ENCODE measurements around the gene NBEA. TPM values are rescaled to one million over a fixed set of nuclear protein-coding genes. Genes with fewer than 3 reads are reported as not detected.
"Not testable (repeated sequence)": the region's sequence is repeated elsewhere in the genome, so short reads cannot be mapped to it uniquely, and the experiment has no call there.

NBEA gene
- total RNA-seq, 1 donor from 2014 or later, result 0.18 TPM

DNA sequence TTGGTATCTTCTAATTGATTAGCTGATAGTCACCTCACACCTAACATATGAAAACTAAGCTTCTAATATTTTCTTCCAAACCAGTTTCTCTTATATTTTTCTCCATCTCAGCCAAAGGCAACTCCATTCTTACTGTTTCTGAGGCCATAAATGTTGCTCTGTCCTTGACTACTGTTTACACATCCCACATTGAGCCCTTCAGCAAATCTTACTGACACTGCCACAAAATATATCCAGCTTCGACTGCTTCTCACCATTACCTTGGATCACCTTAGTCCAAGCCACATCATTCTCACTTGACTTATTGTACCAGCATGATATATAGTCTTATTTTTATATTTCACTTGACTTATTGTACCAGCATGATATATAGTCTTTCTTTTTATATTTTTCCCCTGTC lies 412.8 kb downstream of the NBEA start:
- Mint-ChIP-seq H3K9me3 (peaks cover 8% of the 10 kb centered on the region), H3K36me3 (ENCODE audit: low read depth) (no peaks in the 10 kb centered on the region), H3K4me1 (ENCODE audit: low read depth) (no peaks in the 10 kb centered on the region)

DNA sequence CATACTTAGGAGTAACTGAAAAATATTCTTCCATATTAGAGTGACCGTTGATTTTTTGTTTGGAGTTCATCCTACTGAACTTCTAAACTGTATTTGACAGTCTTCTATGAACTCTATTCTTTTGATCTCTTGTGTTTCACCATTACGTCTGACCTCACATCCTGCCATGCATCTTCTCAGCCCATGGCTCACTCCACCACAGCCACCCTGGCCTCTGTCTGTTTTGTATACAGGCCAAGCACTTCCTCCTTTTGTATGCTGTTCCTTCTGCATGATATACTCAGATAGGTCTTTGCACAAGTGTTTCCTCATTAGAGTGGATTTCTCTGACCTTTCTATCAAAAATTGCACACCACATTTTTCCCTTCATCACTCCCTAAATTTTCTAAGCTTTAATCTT lies 414.5 kb downstream of the NBEA start:
- DNase-seq (ENCODE audit: low spot score), result no peak
- Mint-ChIP-seq H3K4me1 (ENCODE audit: low read depth) (no peaks in the 10 kb centered on the region), H3K36me3 (ENCODE audit: low read depth) (no peaks in the 10 kb centered on the region), H3K9me3 (peaks cover 8% of the 10 kb centered on the region), H3K27me3 (ENCODE audit: insufficient read depth) (no peaks in the 10 kb centered on the region), H3K27ac (no peak overlapping the region), H3K4me3 (no peak overlapping the region)
- intact Hi-C loops (cut with micrococcal nuclease), result no loop called here

More for the DNA sequence above, 412.8 kb downstream of the NBEA start:
- no peak for DNase-seq (ENCODE audit: low spot score)
- Mint-ChIP-seq H3K4me3 (no peak overlapping the region), H3K27me3 (ENCODE audit: insufficient read depth) (no peaks in the 10 kb centered on the region), H3K27ac (no peak overlapping the region)
- intact Hi-C loops (cut with micrococcal nuclease), result no loop called here

DNA sequence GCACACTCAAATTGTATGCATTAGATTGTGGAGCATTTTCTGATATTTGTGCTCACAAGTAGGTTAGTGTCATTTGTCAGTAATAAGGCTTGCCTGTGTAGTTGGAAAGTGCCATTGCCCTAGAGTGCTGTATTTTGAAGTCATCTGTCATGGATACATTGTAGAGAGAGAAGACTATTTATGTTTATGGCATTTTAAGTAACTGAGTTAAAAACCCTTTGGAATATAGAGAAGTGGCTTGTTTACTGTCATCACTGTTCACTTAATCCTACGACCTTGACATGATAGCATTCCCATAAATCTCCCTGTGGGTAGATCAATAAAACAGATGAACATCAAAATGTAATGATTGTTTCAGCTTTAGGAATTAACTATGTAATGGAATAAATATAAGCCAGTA lies 423.8 kb downstream of the NBEA start:
- Mint-ChIP-seq H3K9me3 (peaks cover 9% of the 10 kb centered on the region), H3K27me3 (ENCODE audit: insufficient read depth) (no peaks in the 10 kb centered on the region), H3K36me3 (ENCODE audit: low read depth) (no peaks in the 10 kb centered on the region), H3K4me1 (ENCODE audit: low read depth) (no peaks in the 10 kb centered on the region), H3K27ac (no peak overlapping the region), H3K4me3 (no peak overlapping the region)
- intact Hi-C loops (cut with micrococcal nuclease), result no loop called here
- DNase-seq (ENCODE audit: low spot score), result no peak

DNA sequence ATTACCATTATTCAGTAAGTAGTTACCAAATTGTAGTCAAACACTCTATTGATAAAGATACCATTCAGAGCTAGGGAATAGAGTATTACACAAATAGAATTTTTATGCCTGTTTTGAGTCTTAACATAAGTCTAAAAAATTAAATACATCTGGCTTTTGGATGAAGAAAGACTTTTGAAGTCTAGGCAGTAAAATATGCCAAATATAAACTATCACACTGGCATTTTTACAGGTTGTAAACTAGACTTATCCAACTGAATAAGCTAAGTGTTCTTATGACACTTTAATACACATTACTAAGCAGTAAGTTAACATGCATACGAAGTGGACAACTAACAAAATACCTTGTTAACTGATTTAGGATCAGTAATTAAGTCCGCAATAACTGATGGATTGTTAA lies 425.5 kb downstream of the NBEA start:
- Mint-ChIP-seq H3K27ac (no peak overlapping the region), H3K9me3 (peaks cover 25% of the 10 kb centered on the region), H3K36me3 (ENCODE audit: low read depth) (no peaks in the 10 kb centered on the region), H3K4me3 (no peak overlapping the region), H3K27me3 (ENCODE audit: insufficient read depth) (no peaks in the 10 kb centered on the region), H3K4me1 (ENCODE audit: low read depth) (no peaks in the 10 kb centered on the region)
- no peak for DNase-seq (ENCODE audit: low spot score)
- intact Hi-C loops (cut with micrococcal nuclease), result no loop called here

DNA sequence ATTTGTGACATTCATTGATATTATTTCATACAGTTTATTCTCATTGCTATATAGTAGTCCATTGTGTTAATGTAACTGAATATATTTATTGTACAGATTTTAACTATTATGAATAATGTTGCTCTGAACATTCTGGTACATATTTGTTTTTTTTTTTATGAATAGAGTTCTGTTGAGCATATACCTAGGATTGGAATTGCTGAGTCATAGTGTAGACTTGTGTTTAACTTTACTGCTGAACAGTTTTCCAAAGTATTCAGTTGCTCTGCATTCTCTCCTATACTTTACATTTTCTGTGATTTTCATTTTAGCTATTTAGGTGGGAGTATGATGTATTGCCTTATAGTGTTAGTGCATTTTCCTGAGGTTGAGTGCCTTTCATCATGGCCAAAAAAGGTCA lies 436.9 kb downstream of the NBEA start:
- H3K36me3 Mint-ChIP-seq (ENCODE audit: low read depth), result no peaks in the 10 kb centered on the region
- H3K27me3 Mint-ChIP-seq (ENCODE audit: insufficient read depth), result no peaks in the 10 kb centered on the region
- DNase-seq (ENCODE audit: low spot score), result no peak
- intact Hi-C loops (cut with micrococcal nuclease), result no loop called here
- no peaks in the 10 kb centered on the region for H3K4me1 Mint-ChIP-seq (ENCODE audit: low read depth)
- no peak overlapping the region for H3K4me3 Mint-ChIP-seq
- H3K27ac Mint-ChIP-seq, result no peak overlapping the region
- peaks cover 3% of the 10 kb centered on the region for H3K9me3 Mint-ChIP-seq

DNA sequence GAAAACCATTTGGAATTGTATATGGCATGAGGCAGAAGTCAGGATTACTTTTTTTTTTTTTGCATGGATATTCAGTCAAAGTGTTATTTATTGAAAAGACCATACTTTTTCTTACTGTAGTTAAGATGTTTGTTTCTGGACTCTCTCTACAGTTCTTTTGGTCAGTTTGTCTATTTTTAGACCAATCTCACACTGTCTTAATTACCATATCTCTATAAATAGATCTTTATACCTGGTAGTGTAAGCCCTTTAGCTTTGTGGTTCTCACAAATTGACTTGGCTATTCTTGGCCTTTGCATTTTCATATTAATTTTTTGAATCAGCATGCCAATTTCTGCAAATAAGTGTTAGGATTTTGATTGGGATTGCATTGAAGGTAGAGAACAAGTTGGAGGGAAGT lies 437.6 kb downstream of the NBEA start:
- no peak overlapping the region for H3K4me3 Mint-ChIP-seq
- no peaks in the 10 kb centered on the region for H3K27me3 Mint-ChIP-seq (ENCODE audit: insufficient read depth)
- intact Hi-C loops (cut with micrococcal nuclease), result no loop called here
- H3K9me3 Mint-ChIP-seq, result no peaks in the 10 kb centered on the region
- no peak overlapping the region for H3K27ac Mint-ChIP-seq
- H3K36me3 Mint-ChIP-seq (ENCODE audit: low read depth), result no peaks in the 10 kb centered on the region
- DNase-seq (ENCODE audit: low spot score), result no peak
- no peaks in the 10 kb centered on the region for H3K4me1 Mint-ChIP-seq (ENCODE audit: low read depth)

DNA sequence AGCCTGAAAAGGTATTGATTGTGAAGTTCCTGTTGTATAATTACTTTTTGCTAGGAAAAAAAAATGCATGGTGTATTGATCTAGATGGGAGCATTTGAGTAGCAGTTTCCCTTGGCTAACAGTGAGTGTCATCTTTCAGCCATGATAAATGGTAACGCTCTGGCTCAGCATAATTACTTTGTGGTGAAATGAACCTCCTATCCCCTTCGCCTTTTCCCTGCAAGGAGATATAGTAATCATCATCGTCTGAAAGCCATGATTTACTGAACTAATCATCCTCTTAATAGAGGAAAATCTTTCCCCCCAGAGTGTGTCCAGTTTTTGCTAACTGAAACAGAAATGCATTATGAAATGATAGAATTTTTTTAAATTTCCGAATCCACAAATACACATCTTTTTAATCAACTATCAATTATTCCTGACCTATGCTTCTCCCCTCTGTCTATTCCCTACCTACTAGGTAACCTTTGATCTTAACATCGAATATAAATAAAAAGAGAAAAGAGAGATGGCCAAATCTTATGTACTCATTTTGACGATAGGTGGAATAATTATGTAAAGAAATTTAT lies 445.7 kb downstream of the NBEA start:
- no peaks in the 10 kb centered on the region for H3K9me3 Mint-ChIP-seq

DNA sequence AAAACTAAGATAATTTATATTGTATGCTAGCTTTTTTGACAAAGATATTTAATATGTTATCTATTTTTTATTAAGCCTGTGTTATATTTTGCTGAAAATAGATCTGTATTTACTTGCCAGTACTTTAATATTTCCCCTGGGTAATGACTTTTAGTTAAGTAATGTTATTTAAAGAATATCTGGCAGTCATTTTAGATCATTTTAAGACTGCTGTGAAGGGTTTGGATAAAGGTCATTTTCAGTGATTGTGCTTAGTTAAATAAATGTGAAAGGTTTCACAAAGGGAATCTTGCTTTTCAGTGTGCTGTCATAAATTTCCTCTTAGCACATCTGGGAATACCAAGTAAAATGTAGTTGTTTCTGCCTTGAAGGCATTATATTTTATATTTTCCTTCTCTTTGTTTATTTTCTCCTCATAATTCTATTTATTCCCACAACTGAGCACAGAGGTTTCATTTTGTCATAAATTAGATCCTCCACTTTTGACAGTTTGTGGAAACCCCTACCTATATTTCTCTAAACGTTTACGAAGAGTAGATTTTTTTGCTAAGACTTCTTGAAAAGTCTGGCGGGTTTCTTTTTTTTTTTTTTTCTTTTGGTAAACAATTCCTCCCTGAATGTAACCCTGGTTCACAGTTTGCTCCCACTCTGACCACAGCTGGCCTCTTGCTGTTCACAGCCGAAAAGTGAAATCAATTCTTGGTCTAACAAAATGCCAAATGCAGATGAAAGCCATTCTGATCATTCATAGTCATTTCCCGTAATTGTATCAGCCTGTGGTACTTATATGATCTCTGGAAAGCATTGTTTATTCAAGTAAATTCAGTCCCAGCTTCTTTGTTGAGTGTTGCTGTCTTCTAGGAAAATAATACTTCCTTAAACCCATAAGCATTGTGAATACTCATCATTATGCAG lies 446.6 kb downstream of the NBEA start:
- H3K9me3 Mint-ChIP-seq, result no peaks in the 10 kb centered on the region
- no peak overlapping the region for H3K4me3 Mint-ChIP-seq
- no peak overlapping the region for H3K27ac Mint-ChIP-seq
- no peaks in the 10 kb centered on the region for H3K36me3 Mint-ChIP-seq (ENCODE audit: low read depth)
- intact Hi-C loops (cut with micrococcal nuclease), result no loop called here
- no peaks in the 10 kb centered on the region for H3K27me3 Mint-ChIP-seq (ENCODE audit: insufficient read depth)
- DNase-seq (ENCODE audit: low spot score), result no peak
- no peaks in the 10 kb centered on the region for H3K4me1 Mint-ChIP-seq (ENCODE audit: low read depth)

More for the DNA sequence above, 445.7 kb downstream of the NBEA start:
- no peaks in the 10 kb centered on the region for H3K36me3 Mint-ChIP-seq (ENCODE audit: low read depth)
- intact Hi-C loops (cut with micrococcal nuclease), result no loop called here
- H3K4me1 Mint-ChIP-seq (ENCODE audit: low read depth), result no peaks in the 10 kb centered on the region
- no peak overlapping the region for H3K27ac Mint-ChIP-seq
- no peak for DNase-seq (ENCODE audit: low spot score)
- no peak overlapping the region for H3K4me3 Mint-ChIP-seq
- no peaks in the 10 kb centered on the region for H3K27me3 Mint-ChIP-seq (ENCODE audit: insufficient read depth)

DNA sequence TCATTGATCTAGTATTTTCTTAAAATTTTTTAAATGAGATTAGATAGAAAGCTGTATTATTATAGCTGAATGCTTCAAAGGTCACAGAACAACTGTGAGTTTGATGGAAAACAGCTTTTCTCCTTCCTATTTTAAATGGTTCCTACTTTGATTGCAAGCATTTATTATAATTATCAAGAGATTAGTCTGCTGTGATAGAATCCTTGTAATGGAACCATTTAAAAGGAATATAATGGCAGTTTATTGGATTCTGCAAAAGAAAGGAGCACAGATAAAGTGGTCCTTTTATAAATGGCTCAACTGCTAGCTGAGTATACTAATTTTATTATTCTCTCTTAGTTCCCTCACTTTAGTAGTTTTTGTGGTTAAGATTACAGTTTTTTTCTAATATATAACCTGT lies 447.5 kb downstream of the NBEA start:
- Mint-ChIP-seq H3K4me1 (ENCODE audit: low read depth) (no peaks in the 10 kb centered on the region), H3K4me3 (no peak overlapping the region), H3K36me3 (ENCODE audit: low read depth) (no peaks in the 10 kb centered on the region), H3K27ac (no peak overlapping the region), H3K27me3 (ENCODE audit: insufficient read depth) (no peaks in the 10 kb centered on the region), H3K9me3 (no peaks in the 10 kb centered on the region)
- no peak for DNase-seq (ENCODE audit: low spot score)
- intact Hi-C loops (cut with micrococcal nuclease), result no loop called here

DNA sequence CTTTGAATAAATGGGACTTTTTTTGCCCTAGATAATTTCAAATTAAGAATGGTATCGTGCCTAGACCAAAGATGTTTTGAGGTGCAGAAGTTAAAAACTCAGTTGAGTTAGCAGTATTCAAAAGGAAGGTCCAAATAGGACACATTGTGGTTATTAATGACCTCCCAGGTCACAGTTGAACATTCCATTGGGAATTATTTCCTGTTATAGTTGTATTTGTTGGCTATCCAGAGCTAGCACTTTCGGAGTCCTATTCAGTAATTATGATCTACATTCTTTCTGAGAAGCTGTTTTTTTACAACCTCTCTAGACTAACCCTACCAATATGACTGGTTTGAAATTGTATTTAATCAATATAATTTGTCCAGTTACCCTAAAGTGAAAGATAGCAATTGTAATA lies 450.7 kb downstream of the NBEA start:
- Mint-ChIP-seq H3K27me3 (ENCODE audit: insufficient read depth) (no peaks in the 10 kb centered on the region), H3K4me1 (ENCODE audit: low read depth) (no peaks in the 10 kb centered on the region), H3K36me3 (ENCODE audit: low read depth) (no peaks in the 10 kb centered on the region), H3K9me3 (no peaks in the 10 kb centered on the region), H3K27ac (no peak overlapping the region), H3K4me3 (no peak overlapping the region)
- intact Hi-C loops (cut with micrococcal nuclease), result no loop called here
- DNase-seq (ENCODE audit: low spot score), result no peak

DNA sequence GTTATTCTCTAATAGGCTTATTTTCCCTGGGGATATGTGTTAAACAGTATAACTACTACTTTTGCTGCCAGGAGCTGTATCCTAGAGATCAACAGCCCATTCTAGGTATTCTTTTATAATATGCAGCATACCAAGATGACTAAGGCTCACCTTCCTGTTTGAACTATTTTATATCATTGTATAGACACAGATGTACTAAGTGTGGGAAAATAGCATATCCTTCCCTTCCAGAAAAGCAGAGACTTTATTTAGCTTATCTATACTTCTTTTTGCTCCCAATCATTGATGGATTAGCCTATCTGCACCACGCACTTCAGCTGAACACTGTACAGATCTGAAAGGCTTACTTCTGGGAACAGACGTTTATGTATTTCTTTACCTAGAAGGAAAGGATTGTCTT lies 451.8 kb downstream of the NBEA start:
- DNase-seq (ENCODE audit: low spot score), result no peak
- no peaks in the 10 kb centered on the region for H3K9me3 Mint-ChIP-seq
- intact Hi-C loops (cut with micrococcal nuclease), result no loop called here
- H3K4me1 Mint-ChIP-seq (ENCODE audit: low read depth), result no peaks in the 10 kb centered on the region
- H3K4me3 Mint-ChIP-seq, result no peak overlapping the region
- no peak overlapping the region for H3K27ac Mint-ChIP-seq
- H3K36me3 Mint-ChIP-seq (ENCODE audit: low read depth), result no peaks in the 10 kb centered on the region
- no peaks in the 10 kb centered on the region for H3K27me3 Mint-ChIP-seq (ENCODE audit: insufficient read depth)

DNA sequence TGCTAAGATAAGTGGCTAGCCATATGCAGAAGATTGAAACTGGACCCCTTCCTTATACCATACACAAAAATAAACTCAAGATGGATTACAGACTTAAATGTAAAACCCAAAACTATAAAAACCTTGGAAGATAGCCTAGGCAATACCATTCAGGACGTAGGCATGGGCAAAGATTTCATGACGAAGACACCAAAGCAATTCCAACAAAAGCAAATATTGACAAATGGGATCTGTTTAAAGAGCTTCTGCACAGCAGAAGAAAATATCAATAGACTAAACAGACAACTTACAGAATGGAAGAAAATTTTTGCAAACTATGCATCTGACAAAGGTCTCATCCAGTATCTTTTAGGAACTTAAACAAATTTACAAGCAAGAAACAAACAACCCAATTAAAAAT lies 466.2 kb downstream of the NBEA start:
- intact Hi-C loops (cut with micrococcal nuclease); H3K36me3 Mint-ChIP-seq (ENCODE audit: low read depth); H3K27me3 Mint-ChIP-seq (ENCODE audit: insufficient read depth); DNase-seq (ENCODE audit: low spot score); H3K27ac Mint-ChIP-seq; H3K4me1 Mint-ChIP-seq (ENCODE audit: low read depth); H3K4me3 Mint-ChIP-seq; H3K9me3 Mint-ChIP-seq: not testable (repeated sequence)

DNA sequence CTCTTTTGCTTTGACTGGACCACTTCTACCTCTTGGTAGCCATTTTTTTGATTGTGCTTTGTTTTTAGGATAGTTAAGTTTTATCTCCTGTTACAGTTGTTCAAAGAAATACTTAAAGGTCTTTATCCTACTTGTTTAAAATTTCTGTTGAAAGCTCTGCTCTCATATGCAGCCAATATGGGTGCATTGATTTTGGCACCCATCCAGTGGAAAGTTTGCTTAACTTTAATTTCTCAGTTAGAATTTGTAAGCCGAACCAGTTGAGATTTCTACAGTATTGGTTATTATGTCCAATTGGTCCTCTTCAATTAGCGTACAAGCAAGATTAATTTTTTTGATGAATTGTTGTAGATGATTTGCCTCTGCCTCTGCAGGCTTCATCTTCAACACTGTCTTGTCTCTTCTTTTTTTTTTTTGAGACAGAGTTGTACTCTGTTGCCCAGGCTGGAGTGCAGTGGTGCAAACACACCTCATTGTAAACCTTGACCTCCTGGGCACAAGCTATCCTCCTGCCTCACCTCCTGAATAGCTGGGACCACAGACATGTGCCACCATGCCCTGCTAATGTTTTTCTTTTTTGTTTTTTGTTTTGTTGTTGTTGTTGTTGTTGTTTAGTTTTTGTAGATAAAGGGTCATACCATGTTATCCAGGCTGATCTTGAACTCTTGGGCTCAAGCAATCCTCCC lies 469.1 kb downstream of the NBEA start:
- Mint-ChIP-seq H3K27me3 (ENCODE audit: insufficient read depth) (no peaks in the 10 kb centered on the region), H3K36me3 (ENCODE audit: low read depth) (no peaks in the 10 kb centered on the region)

More for the DNA sequence above, 469.1 kb downstream of the NBEA start:
- no peak for DNase-seq (ENCODE audit: low spot score)
- no peak overlapping the region for H3K4me3 Mint-ChIP-seq
- H3K4me1 Mint-ChIP-seq (ENCODE audit: low read depth), result no peaks in the 10 kb centered on the region
- H3K27ac Mint-ChIP-seq, result no peak overlapping the region
- intact Hi-C loops (cut with micrococcal nuclease), result no loop called here
- no peaks in the 10 kb centered on the region for H3K9me3 Mint-ChIP-seq
